ENCODE data around the gene CD1D. TPM values are rescaled to one million over a fixed set of nuclear protein-coding genes. Genes with fewer than 3 reads are reported as not detected.

The CD1D gene
- total RNA-seq, 1 experiment from 2014 or later, result not detected

GRCh38 chr1:158154501-158154900, 26.2 kb upstream of the CD1D start:
- no TSS peak for BruUV-seq (replicated peaks)
- H3K27me3 ChIP-seq (ENCODE audit: control insufficient read depth, insufficient read depth, low read length), result peaks cover 13% of the 10 kb centered on the region
- no peak for TF ChIP-seq POLR2AphosphoS5 (IDR thresholded peaks at IDR 0.05; ENCODE audit: low read depth, low read length)
- TF ChIP-seq CTCF (IDR thresholded peaks at IDR 0.05), result no peak
- TF ChIP-seq TCF7L2 (IDR thresholded peaks at IDR 0.05; ENCODE audit: low read depth, low read length), result no peak
- in situ Hi-C loops (cut with HindIII; ENCODE audit: low pct_unique_long_range_greater_than_20kb, low sequenced_read_pairs) (no loop called here), intact Hi-C loops (cut with micrococcal nuclease; ENCODE audit: unreplicated experiment) (no loop called here)
- ATAC-seq (no peak), DNase-seq (ENCODE audit: low read depth, low spot score) (no peak)
- POLR2A ChIA-PET, result no interaction called here
- no peak overlapping the region for H3K27ac ChIP-seq (ENCODE audit: low read length)
- no peaks in the 10 kb centered on the region for H3K36me3 ChIP-seq (ENCODE audit: control insufficient read depth, insufficient read depth, low read length)
- H3K9me3 ChIP-seq (ENCODE audit: control insufficient read depth, insufficient read depth, low read depth, low read length), result no peaks in the 10 kb centered on the region
- CTCF ChIA-PET, result no interaction called here
- H3K4me3 ChIP-seq (ENCODE audit: low read depth in 2 of 2, low read length in 2 of 2), result no peak overlapping the region
- H3K4me1 ChIP-seq (ENCODE audit: control insufficient read depth, insufficient read depth, low read length), result no peaks in the 10 kb centered on the region

GRCh38 chr1:158155673-158156072, 25.0 kb upstream of the CD1D start:
- TF ChIP-seq POLR2AphosphoS5 (IDR thresholded peaks at IDR 0.05; ENCODE audit: low read depth, low read length) (no peak), TCF7L2 (IDR thresholded peaks at IDR 0.05; ENCODE audit: low read depth, low read length) (no peak), REST (IDR thresholded peaks at IDR 0.05; ENCODE audit: insufficient read depth in 1 of 2, low read depth in 2 of 2, low read length in 1 of 2) (no peak), CTCF (IDR thresholded peaks at IDR 0.05) (no peak), SIN3A (IDR thresholded peaks at IDR 0.05; ENCODE audit: borderline replicate concordance, insufficient read depth, low read depth, low read length) (no peak)
- in situ Hi-C loops (cut with HindIII; ENCODE audit: low pct_unique_long_range_greater_than_20kb, low sequenced_read_pairs) (no loop called here), intact Hi-C loops (cut with micrococcal nuclease; ENCODE audit: unreplicated experiment) (no loop called here)
- H3K27me3 ChIP-seq (ENCODE audit: control insufficient read depth, insufficient read depth, low read length), result peaks cover 14% of the 10 kb centered on the region
- no peaks in the 10 kb centered on the region for H3K36me3 ChIP-seq (ENCODE audit: control insufficient read depth, insufficient read depth, low read length)
- POLR2A ChIA-PET, result no interaction called here
- no TSS peak for BruUV-seq (replicated peaks)
- DNase-seq (ENCODE audit: low read depth, low spot score), result no peak
- H3K4me1 ChIP-seq (ENCODE audit: control insufficient read depth, insufficient read depth, low read length), result no peaks in the 10 kb centered on the region
- no peaks in the 10 kb centered on the region for H3K9me3 ChIP-seq (ENCODE audit: control insufficient read depth, insufficient read depth, low read depth, low read length)
- ATAC-seq, result no peak
- H3K4me3 ChIP-seq (ENCODE audit: low read depth in 2 of 2, low read length in 2 of 2), result no peak overlapping the region
- CTCF ChIA-PET, result interaction anchor here (0.7 kb wide), 1 partner anchor 18 kb away, joined by 5 read pairs; no protein-coding TSS in a partner anchor
- H3K27ac ChIP-seq (ENCODE audit: low read length), result no peak overlapping the region
